Measurements from ENCODE around the gene NDUFS6. TPM values are rescaled to one million over a fixed set of nuclear protein-coding genes. Genes with fewer than 3 reads are reported as not detected.
A peak's percentile ranks its signal among the peaks of the same experiment; 100 is the strongest.
"Not testable (repeated sequence)": the region's sequence is repeated elsewhere in the genome, so short reads cannot be mapped to it uniquely, and the experiment has no call there.

The NDUFS6 gene
- polyA plus RNA-seq, 1 donor: 52.8 TPM

DNA sequence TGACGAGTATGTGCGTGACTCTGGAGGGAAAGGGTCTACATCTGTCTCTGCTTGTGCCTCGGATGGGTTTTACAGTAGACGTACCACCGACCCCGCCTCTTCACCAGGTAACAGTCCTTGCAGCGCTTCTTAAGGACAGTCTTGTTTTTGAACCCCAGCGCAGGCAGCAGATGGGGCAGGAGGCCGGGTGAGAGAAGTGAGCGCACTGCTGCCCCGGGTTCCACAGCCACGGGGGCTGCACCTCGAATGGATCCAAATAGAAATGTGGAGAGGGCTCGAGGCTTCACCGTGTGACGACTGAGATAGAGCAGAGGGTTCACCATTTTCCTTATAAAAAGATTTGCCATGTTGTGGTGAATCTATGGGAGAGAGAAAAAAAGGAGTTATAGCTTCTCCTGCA is 2.6 kb upstream of the NDUFS6 start:
- H3K27me3 ChIP-seq (ENCODE audit: control insufficient read depth, insufficient read depth, low read length); H3K9me3 ChIP-seq (ENCODE audit: control insufficient read depth, low read depth, low read length); H3K4me1 ChIP-seq (ENCODE audit: control insufficient read depth, insufficient read depth, low read length); H3K27ac ChIP-seq (ENCODE audit: low read length); DNase-seq: not testable (repeated sequence)
- peak overlapping the region; percentile 86 for H3K4me3 ChIP-seq (ENCODE audit: low read length)
- whole genome bisulfite sequencing (ENCODE audit: insufficient coverage, low lambda C conversion rate): no CpG with 5 or more reads among the region's 16 CpGs
- peaks cover 25% of the 10 kb centered on the region for H3K36me3 ChIP-seq (ENCODE audit: control insufficient read depth, insufficient read depth, low read length)

- Histone ChIP-seq H3K27me3 (ENCODE audit: control insufficient read depth, insufficient read depth, low read length) (no peaks in the 10 kb centered on the region), H3K9me3 (ENCODE audit: control insufficient read depth, low read depth, low read length) (no peaks in the 10 kb centered on the region), H3K27ac (ENCODE audit: low read length) (no peak overlapping the region), H3K4me3 (ENCODE audit: low read length) (peak overlapping the region; percentile 86), H3K4me1 (ENCODE audit: control insufficient read depth, insufficient read depth, low read length) (peaks cover 2% of the 10 kb centered on the region), H3K36me3 (ENCODE audit: control insufficient read depth, insufficient read depth, low read length) (peaks cover 30% of the 10 kb centered on the region)
- WGBS (ENCODE audit: insufficient coverage, low lambda C conversion rate): no CpG with 5 or more reads among the region's 35 CpGs
- no peak for DNase-seq
Observed at GRCh38 chr5:1799110-1799601, 2.1 kb upstream of the NDUFS6 start.

GRCh38 chr5:1799602-1800471 is 1.4 kb upstream of the NDUFS6 start, which contains the start of gene MRPL36:
Gene MRPL36, minus strand, starts transcription at chr5:1799837. Its CDS starts 902 bp downstream, at chr5:1798935.
- no peaks in the 10 kb centered on the region for H3K27me3 ChIP-seq (ENCODE audit: control insufficient read depth, insufficient read depth, low read length)
- WGBS (ENCODE audit: insufficient coverage, low lambda C conversion rate): 2% methylated on average over 9 of the region's 68 CpGs
- H3K4me1 ChIP-seq (ENCODE audit: control insufficient read depth, insufficient read depth, low read length): peaks cover 2% of the 10 kb centered on the region
- DNase-seq: peak; percentile 94 to 95
- peaks cover 37% of the 10 kb centered on the region for H3K36me3 ChIP-seq (ENCODE audit: control insufficient read depth, insufficient read depth, low read length)
- H3K9me3 ChIP-seq (ENCODE audit: control insufficient read depth, low read depth, low read length): no peaks in the 10 kb centered on the region
- H3K27ac ChIP-seq (ENCODE audit: low read length): peak within 1 kb of the TSS; percentile 76
- peak within 1 kb of the TSS; percentile 86 for H3K4me3 ChIP-seq (ENCODE audit: low read length)

- DNase-seq: peak in 1 of 2 donors; percentile 65
- Histone ChIP-seq H3K4me3 (ENCODE audit: low read length) (peak overlapping the region; percentile 86), H3K27ac (ENCODE audit: low read length) (peak overlapping the region; percentile 76), H3K4me1 (ENCODE audit: control insufficient read depth, insufficient read depth, low read length) (peaks cover 2% of the 10 kb centered on the region), H3K9me3 (ENCODE audit: control insufficient read depth, low read depth, low read length) (no peaks in the 10 kb centered on the region), H3K27me3 (ENCODE audit: control insufficient read depth, insufficient read depth, low read length) (no peaks in the 10 kb centered on the region), H3K36me3 (ENCODE audit: control insufficient read depth, insufficient read depth, low read length) (peaks cover 45% of the 10 kb centered on the region)
- 4% methylated on average over 4 of the region's 28 CpGs for WGBS (ENCODE audit: insufficient coverage, low lambda C conversion rate)
Observed at GRCh38 chr5:1800472-1801221, 560 bp upstream of the NDUFS6 start.

DNA sequence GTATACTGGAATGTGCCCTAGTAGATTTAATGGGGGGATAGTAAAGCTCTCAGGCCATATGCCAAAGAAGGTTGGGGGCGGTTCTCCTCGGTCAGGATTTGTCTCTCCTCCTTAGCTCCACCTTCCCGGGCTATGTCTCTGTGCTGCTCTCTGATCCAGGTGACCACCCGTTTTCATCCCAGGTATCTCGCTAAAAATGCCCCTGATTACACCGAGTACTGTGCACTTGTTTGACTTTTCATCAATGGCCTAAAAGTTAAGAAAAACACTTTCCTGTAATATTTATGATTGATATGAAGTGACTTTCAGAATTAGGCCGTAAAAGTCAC is 724 bp downstream of the NDUFS6 start:
- peak in 1 of 2 donors; percentile 27 for DNase-seq
- WGBS (ENCODE audit: insufficient coverage, low lambda C conversion rate): 20% methylated on average over 1 of the region's 7 CpGs
- Histone ChIP-seq H3K9me3 (ENCODE audit: control insufficient read depth, low read depth, low read length) (no peaks in the 10 kb centered on the region), H3K36me3 (ENCODE audit: control insufficient read depth, insufficient read depth, low read length) (peaks cover 56% of the 10 kb centered on the region), H3K4me3 (ENCODE audit: low read length) (peak overlapping the region; percentile 86), H3K27me3 (ENCODE audit: control insufficient read depth, insufficient read depth, low read length) (no peaks in the 10 kb centered on the region), H3K27ac (ENCODE audit: low read length) (no peak overlapping the region), H3K4me1 (ENCODE audit: control insufficient read depth, insufficient read depth, low read length) (peaks cover 2% of the 10 kb centered on the region)

DNA sequence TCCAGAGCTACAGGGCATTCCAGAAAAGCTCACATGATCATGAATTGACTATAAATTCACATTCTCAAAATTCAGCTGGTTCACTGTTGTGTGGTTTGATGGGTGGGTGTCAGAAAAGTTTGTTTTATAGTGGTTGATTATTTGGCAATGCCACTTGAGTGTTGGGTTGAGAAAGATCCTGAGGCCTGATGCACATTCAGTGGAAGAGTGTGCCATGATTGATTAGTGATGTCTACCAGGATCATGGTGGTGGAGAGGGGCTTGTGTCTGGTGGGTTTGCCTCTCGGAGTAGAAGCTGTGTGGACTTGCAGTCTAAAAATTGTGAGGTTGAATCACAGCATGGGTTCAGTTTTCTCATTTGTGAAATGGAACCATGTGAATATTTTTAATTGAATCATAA is 2.0 kb downstream of the NDUFS6 start:
- peaks cover 55% of the 10 kb centered on the region for H3K36me3 ChIP-seq (ENCODE audit: control insufficient read depth, insufficient read depth, low read length)
- no peak overlapping the region for H3K4me3 ChIP-seq (ENCODE audit: low read length)
- DNase-seq: no peak
- no CpG with 5 or more reads among the region's 1 CpG for WGBS (ENCODE audit: insufficient coverage, low lambda C conversion rate)
- no peaks in the 10 kb centered on the region for H3K9me3 ChIP-seq (ENCODE audit: control insufficient read depth, low read depth, low read length)
- peaks cover 2% of the 10 kb centered on the region for H3K4me1 ChIP-seq (ENCODE audit: control insufficient read depth, insufficient read depth, low read length)
- H3K27ac ChIP-seq (ENCODE audit: low read length): no peak overlapping the region
- no peaks in the 10 kb centered on the region for H3K27me3 ChIP-seq (ENCODE audit: control insufficient read depth, insufficient read depth, low read length)

DNA sequence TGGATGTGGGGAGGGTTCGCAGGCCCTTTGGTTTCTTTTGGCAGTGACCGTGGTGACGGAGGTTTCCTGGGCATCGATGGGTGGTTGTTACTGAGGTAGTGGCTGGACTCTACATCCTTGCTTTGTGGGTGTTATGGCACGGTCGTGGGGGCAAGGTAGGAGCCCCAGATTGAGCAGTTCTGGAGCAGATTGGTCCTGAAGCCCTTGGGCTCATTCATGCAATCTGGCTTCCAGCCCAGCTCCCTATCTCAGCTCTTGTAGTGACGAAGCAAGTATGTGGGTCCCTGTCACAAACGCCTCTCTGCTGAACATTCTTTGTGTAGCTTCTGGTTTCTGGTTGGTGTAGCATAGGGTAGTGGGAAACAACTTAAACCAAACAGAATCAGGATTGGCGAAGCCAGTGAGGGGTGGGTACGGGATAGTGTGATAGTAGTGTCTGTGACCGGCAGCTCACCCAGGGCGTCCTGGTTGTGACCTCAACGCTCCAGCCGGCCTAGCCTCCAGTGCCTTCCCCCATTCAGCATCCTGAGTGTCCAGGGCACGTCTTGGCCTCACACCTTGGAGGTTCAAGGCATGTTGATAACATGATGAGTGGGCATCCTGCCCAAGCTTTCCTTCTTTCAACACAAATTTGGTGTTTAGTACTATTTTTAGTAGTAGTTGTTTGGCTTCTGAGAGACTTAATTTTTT is 2.9 kb downstream of the NDUFS6 start:
- no peak overlapping the region for H3K27ac ChIP-seq (ENCODE audit: low read length)
- no peaks in the 10 kb centered on the region for H3K27me3 ChIP-seq (ENCODE audit: control insufficient read depth, insufficient read depth, low read length)
- peaks cover 60% of the 10 kb centered on the region for H3K36me3 ChIP-seq (ENCODE audit: control insufficient read depth, insufficient read depth, low read length)
- no peak overlapping the region for H3K4me3 ChIP-seq (ENCODE audit: low read length)
- no peak for DNase-seq
- no peaks in the 10 kb centered on the region for H3K4me1 ChIP-seq (ENCODE audit: control insufficient read depth, insufficient read depth, low read length)
- no peaks in the 10 kb centered on the region for H3K9me3 ChIP-seq (ENCODE audit: control insufficient read depth, low read depth, low read length)
- no CpG with 5 or more reads among the region's 15 CpGs for WGBS (ENCODE audit: insufficient coverage, low lambda C conversion rate)

DNA sequence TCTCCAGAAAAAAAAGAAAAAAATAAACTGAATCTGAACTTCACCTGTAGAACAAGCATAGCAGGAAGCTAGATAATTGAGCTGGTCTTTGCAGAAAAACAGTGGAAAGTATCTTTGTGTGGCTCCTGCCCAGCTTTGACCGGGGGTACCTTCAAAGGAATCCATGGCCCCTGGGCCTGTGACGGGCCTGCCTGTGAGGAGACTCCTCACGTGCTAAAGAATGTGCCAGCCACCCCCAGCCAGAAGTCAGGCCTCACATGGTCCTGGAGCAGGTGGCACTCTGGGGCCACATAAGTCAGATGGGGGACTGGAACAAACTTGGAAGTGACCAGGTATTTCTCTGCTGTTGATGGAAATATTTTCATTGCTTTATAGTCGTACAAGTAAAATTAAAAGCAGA is 4.1 kb downstream of the NDUFS6 start:
- Histone ChIP-seq H3K4me1 (ENCODE audit: control insufficient read depth, insufficient read depth, low read length) (no peaks in the 10 kb centered on the region), H3K27ac (ENCODE audit: low read length) (no peak overlapping the region), H3K9me3 (ENCODE audit: control insufficient read depth, low read depth, low read length) (no peaks in the 10 kb centered on the region), H3K36me3 (ENCODE audit: control insufficient read depth, insufficient read depth, low read length) (peaks cover 71% of the 10 kb centered on the region), H3K27me3 (ENCODE audit: control insufficient read depth, insufficient read depth, low read length) (no peaks in the 10 kb centered on the region), H3K4me3 (ENCODE audit: low read length) (no peak overlapping the region)
- WGBS (ENCODE audit: insufficient coverage, low lambda C conversion rate): no CpG with 5 or more reads among the region's 4 CpGs
- no peak for DNase-seq

- peaks cover 76% of the 10 kb centered on the region for H3K36me3 ChIP-seq (ENCODE audit: control insufficient read depth, insufficient read depth, low read length)
- no peaks in the 10 kb centered on the region for H3K27me3 ChIP-seq (ENCODE audit: control insufficient read depth, insufficient read depth, low read length)
- H3K9me3 ChIP-seq (ENCODE audit: control insufficient read depth, low read depth, low read length): no peaks in the 10 kb centered on the region
- no peak overlapping the region for H3K27ac ChIP-seq (ENCODE audit: low read length)
- DNase-seq: no peak
- WGBS (ENCODE audit: insufficient coverage, low lambda C conversion rate): no CpG with 5 or more reads among the region's 10 CpGs
- H3K4me1 ChIP-seq (ENCODE audit: control insufficient read depth, insufficient read depth, low read length): no peaks in the 10 kb centered on the region
- H3K4me3 ChIP-seq (ENCODE audit: low read length): no peak overlapping the region
Observed at GRCh38 chr5:1805736-1806135, 4.5 kb downstream of the NDUFS6 start.

GRCh38 chr5:1806199-1806598 is 5.0 kb downstream of the NDUFS6 start:
- Histone ChIP-seq H3K27ac (ENCODE audit: low read length) (no peak overlapping the region), H3K27me3 (ENCODE audit: control insufficient read depth, insufficient read depth, low read length) (no peaks in the 10 kb centered on the region), H3K36me3 (ENCODE audit: control insufficient read depth, insufficient read depth, low read length) (peaks cover 79% of the 10 kb centered on the region), H3K4me3 (ENCODE audit: low read length) (no peak overlapping the region), H3K4me1 (ENCODE audit: control insufficient read depth, insufficient read depth, low read length) (no peaks in the 10 kb centered on the region), H3K9me3 (ENCODE audit: control insufficient read depth, low read depth, low read length) (no peaks in the 10 kb centered on the region)
- WGBS (ENCODE audit: insufficient coverage, low lambda C conversion rate): no CpG with 5 or more reads among the region's 15 CpGs
- no peak for DNase-seq

Data from large intestine (tissue), 3 donors.